Epithelial cell of esophagus (primary cell): Measurements from ENCODE around the gene ELAVL2.

Experiments
- DNase-seq: peaks from one replicate; pipeline ENCODE4 v3.0.0; 2010; ENCODE audit warnings: low read depth
- H3K4me3 ChIP-seq: 2 replicates; pipeline ENCODE4 v1.5.1; 2011; ENCODE audit warnings: mild to moderate bottlenecking, low read length, control low read depth
- CTCF ChIP-seq: IDR thresholded peaks from 2 replicates; pipeline ENCODE4 v1.5.1; 2011; ENCODE audit warnings: low read depth, mild to moderate bottlenecking, low read length, control low read depth, inconsistent platforms; ENCODE audit not compliant: insufficient read depth; ENCODE audit errors: missing control alignments

Gene ELAVL2

GRCh38 chr9:23686257-23686656, 139.8 kb downstream of the ELAVL2 start:
- TF ChIP-seq CTCF: no peak
- DNase-seq: peak; percentile 93
- no peak overlapping the region for H3K4me3 ChIP-seq

GRCh38 chr9:23683611-23684061, 142.4 kb downstream of the ELAVL2 start:
- no peak overlapping the region for H3K4me3 ChIP-seq
- no peak for DNase-seq
- no peak for TF ChIP-seq CTCF

GRCh38 chr9:23682891-23683431, 143.1 kb downstream of the ELAVL2 start:
- H3K4me3 ChIP-seq: no peak overlapping the region
- TF ChIP-seq CTCF: no peak
- peak; percentile 65 for DNase-seq

- DNase-seq: no peak
- TF ChIP-seq CTCF: no peak
Measured at GRCh38 chr9:23682352-23682751, 143.7 kb downstream of the ELAVL2 start.

GRCh38 chr9:23677446-23677845, 148.6 kb downstream of the ELAVL2 start:
- H3K4me3 ChIP-seq: no peak overlapping the region
- DNase-seq: peak; percentile 56
- TF ChIP-seq CTCF: no peak

More at GRCh38 chr9:23682352-23682751, 143.7 kb downstream of the ELAVL2 start:
- no peak overlapping the region for H3K4me3 ChIP-seq

GRCh38 chr9:23674016-23674585, 151.9 kb downstream of the ELAVL2 start:
- no peak for TF ChIP-seq CTCF
- peak; percentile 20 for DNase-seq
- no peak overlapping the region for H3K4me3 ChIP-seq

GRCh38 chr9:23672151-23672550, 153.9 kb downstream of the ELAVL2 start:
- no peak overlapping the region for H3K4me3 ChIP-seq
- no peak for DNase-seq

More at GRCh38 chr9:23672151-23672550, 153.9 kb downstream of the ELAVL2 start:
- TF ChIP-seq CTCF: no peak
